Measurements from ENCODE around the gene PCNX1. TPM values are rescaled to one million over a fixed set of nuclear protein-coding genes. Genes with fewer than 3 reads are reported as not detected.

Gene PCNX1
- total and polyA plus RNA-seq, 4 donors: 5.7 to 41.2 (median 18.2) TPM

DNA sequence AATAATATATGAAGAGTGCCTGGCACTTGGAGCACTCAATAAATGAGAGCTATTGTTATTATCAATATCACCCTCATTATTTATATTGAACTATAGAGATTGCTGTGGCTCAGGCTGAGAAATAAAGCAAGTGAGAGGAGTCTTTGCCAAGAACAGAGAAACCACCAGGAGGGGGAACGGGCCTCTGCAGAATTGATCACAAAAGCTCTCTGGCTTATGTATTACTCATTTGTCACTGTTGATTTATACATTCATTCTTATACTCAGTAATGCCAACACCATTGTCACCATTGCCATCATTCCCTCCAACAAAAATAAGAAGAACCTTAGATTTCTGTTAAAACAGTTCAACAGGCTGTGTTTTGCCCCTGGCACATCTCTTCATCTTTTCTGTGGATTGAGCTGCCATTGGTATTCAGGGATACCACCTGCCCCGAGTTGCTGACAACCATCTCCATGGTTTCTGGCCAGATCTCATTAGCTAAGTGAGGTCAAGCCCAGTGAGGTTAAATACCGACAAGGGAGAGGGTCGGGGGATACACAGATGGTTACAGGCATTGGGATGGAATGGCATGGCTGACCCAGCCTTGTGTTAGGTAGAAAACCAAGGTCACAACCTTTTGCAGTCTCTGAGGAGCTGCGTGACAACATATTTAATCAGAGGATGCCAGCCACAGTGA is 21.8 kb upstream of the PCNX1 start (continued):
- TF ChIP-seq, protein P1, sequence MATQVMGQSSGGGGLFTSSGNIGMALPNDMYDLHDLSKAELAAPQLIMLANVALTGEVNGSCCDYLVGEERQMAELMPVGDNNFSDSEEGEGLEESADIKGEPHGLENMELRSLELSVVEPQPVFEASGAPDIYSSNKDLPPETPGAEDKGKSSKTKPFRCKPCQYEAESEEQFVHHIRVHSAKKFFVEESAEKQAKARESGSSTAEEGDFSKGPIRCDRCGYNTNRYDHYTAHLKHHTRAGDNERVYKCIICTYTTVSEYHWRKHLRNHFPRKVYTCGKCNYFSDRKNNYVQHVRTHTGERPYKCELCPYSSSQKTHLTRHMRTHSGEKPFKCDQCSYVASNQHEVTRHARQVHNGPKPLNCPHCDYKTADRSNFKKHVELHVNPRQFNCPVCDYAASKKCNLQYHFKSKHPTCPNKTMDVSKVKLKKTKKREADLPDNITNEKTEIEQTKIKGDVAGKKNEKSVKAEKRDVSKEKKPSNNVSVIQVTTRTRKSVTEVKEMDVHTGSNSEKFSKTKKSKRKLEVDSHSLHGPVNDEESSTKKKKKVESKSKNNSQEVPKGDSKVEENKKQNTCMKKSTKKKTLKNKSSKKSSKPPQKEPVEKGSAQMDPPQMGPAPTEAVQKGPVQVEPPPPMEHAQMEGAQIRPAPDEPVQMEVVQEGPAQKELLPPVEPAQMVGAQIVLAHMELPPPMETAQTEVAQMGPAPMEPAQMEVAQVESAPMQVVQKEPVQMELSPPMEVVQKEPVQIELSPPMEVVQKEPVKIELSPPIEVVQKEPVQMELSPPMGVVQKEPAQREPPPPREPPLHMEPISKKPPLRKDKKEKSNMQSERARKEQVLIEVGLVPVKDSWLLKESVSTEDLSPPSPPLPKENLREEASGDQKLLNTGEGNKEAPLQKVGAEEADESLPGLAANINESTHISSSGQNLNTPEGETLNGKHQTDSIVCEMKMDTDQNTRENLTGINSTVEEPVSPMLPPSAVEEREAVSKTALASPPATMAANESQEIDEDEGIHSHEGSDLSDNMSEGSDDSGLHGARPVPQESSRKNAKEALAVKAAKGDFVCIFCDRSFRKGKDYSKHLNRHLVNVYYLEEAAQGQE (IDR thresholded peaks at IDR 0.05): no peak
- TF ChIP-seq GABPA (IDR thresholded peaks at IDR 0.05 in 1 of 2, conservative IDR thresholded peaks at IDR 0.05 in 1 of 2) (no peak), EGR1 (IDR thresholded peaks at IDR 0.05; ENCODE audit: low read depth in 2 of 2) (no peak)

DNA sequence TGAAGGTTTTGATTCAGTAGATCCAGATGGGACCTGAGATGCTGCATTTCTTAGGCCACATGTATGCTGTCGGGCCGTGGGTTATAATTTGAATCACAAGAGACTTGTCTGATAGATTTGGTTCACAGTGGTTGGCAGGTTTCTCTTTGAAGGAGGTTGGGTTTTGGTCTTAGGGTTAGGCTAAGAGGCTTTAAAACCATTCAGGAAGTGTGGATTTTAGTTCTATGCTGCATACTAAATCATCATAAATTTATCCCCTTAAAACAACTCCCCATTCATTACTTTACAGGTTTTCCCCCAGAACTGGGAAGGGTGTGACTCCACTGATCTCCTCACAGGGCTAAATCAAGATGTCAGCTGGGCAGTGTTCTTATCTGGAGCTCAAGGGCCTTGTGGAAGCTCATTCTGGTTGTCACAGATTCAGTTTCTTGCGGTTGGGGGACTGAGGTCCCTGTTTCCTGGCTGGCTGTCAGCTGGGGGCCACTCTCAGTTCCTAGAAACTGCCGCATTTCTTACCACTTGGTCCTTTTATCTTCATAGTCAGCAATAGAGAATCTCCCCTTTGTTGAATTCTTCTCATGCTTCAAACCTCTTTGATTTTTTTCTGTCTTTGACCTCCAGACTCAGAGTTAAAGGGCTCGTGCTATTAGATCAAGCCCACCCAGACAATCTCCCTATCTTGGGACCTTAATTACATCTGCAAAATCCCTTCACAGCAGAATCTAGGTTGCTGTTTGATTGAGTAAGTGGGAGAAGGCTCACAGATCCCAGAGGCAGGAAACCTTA is 20.6 kb upstream of the PCNX1 start:
- WGBS: 69% methylated on average over 5 of the region's 5 CpGs
- Histone ChIP-seq H3K36me3 (ENCODE audit: control insufficient read depth in 4 of 4, insufficient read depth in 3 of 4, low read depth in 1 of 4, low read length in 3 of 4) (no peaks in the 10 kb centered on the region), H3K9ac (ENCODE audit: low read depth in 1 of 2, low read length in 2 of 2) (no peak overlapping the region), H3K27ac (ENCODE audit: low read depth in 1 of 2, low read length in 2 of 2) (no peak overlapping the region), H3K4me3 (ENCODE audit: low read depth in 1 of 3, low read length in 3 of 3) (no peak overlapping the region), H3K4me1 (ENCODE audit: control insufficient read depth in 4 of 4, insufficient read depth in 4 of 4, low read length in 3 of 4) (no peaks in the 10 kb centered on the region), H3K9me3 (ENCODE audit: control insufficient read depth in 4 of 4, low read length in 3 of 4) (no peaks in the 10 kb centered on the region), H3K27me3 (ENCODE audit: control insufficient read depth in 4 of 4, insufficient read depth in 4 of 4, low read length in 3 of 4) (peaks cover 0 to under 1% (median 0%) of the 10 kb centered on the region in 4 donors)
- DNase-seq (ENCODE audit: low spot score): no peak
- TF ChIP-seq EGR1 (IDR thresholded peaks at IDR 0.05; ENCODE audit: low read depth in 2 of 2) (no peak), YY1 (IDR thresholded peaks at IDR 0.05) (no peak), JUND (IDR thresholded peaks at IDR 0.05) (no peak), RAD21 (IDR thresholded peaks at IDR 0.05) (no peak), GABPA (IDR thresholded peaks at IDR 0.05 in 1 of 2, conservative IDR thresholded peaks at IDR 0.05 in 1 of 2) (no peak), RXRA (IDR thresholded peaks at IDR 0.05) (no peak), NR2F2 (IDR thresholded peaks at IDR 0.05) (no peak), HNF4A (conservative IDR thresholded peaks at IDR 0.05) (no peak), HNF4G (IDR thresholded peaks at IDR 0.05) (no peak), TAF1 (conservative IDR thresholded peaks at IDR 0.05) (no peak), FOXA2 (IDR thresholded peaks at IDR 0.05) (no peak), SP1 (IDR thresholded peaks at IDR 0.05) (no peak), FOXA1 (IDR thresholded peaks at IDR 0.05) (no peak)
- TF ChIP-seq, protein P1 (IDR thresholded peaks at IDR 0.05): no peak
- TF ChIP-seq, protein P2, sequence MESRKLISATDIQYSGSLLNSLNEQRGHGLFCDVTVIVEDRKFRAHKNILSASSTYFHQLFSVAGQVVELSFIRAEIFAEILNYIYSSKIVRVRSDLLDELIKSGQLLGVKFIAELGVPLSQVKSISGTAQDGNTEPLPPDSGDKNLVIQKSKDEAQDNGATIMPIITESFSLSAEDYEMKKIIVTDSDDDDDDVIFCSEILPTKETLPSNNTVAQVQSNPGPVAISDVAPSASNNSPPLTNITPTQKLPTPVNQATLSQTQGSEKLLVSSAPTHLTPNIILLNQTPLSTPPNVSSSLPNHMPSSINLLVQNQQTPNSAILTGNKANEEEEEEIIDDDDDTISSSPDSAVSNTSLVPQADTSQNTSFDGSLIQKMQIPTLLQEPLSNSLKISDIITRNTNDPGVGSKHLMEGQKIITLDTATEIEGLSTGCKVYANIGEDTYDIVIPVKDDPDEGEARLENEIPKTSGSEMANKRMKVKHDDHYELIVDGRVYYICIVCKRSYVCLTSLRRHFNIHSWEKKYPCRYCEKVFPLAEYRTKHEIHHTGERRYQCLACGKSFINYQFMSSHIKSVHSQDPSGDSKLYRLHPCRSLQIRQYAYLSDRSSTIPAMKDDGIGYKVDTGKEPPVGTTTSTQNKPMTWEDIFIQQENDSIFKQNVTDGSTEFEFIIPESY (IDR thresholded peaks at IDR 0.05): no peak
- TF ChIP-seq, protein P3, sequence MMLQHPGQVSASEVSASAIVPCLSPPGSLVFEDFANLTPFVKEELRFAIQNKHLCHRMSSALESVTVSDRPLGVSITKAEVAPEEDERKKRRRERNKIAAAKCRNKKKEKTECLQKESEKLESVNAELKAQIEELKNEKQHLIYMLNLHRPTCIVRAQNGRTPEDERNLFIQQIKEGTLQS (IDR thresholded peaks at IDR 0.05): no peak
- TF ChIP-seq, protein P4, sequence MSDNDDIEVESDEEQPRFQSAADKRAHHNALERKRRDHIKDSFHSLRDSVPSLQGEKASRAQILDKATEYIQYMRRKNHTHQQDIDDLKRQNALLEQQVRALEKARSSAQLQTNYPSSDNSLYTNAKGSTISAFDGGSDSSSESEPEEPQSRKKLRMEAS (IDR thresholded peaks at IDR 0.05): no peak
- TF ChIP-seq, protein P5, sequence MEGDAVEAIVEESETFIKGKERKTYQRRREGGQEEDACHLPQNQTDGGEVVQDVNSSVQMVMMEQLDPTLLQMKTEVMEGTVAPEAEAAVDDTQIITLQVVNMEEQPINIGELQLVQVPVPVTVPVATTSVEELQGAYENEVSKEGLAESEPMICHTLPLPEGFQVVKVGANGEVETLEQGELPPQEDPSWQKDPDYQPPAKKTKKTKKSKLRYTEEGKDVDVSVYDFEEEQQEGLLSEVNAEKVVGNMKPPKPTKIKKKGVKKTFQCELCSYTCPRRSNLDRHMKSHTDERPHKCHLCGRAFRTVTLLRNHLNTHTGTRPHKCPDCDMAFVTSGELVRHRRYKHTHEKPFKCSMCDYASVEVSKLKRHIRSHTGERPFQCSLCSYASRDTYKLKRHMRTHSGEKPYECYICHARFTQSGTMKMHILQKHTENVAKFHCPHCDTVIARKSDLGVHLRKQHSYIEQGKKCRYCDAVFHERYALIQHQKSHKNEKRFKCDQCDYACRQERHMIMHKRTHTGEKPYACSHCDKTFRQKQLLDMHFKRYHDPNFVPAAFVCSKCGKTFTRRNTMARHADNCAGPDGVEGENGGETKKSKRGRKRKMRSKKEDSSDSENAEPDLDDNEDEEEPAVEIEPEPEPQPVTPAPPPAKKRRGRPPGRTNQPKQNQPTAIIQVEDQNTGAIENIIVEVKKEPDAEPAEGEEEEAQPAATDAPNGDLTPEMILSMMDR (IDR thresholded peaks at IDR 0.05; ENCODE audit: low read depth, low read length, missing input control): no peak

Data from liver (tissue), 9 donors.